Measurements from ENCODE around the gene PEX6. TPM values are rescaled to one million over a fixed set of nuclear protein-coding genes. Genes with fewer than 3 reads are reported as not detected.
A peak's percentile ranks its signal among the peaks of the same experiment; 100 is the strongest.

Gene PEX6
- total and polyA plus RNA-seq, 2 of the 13 experiments (the other 11 are each of a cell fraction or from before 2014, with no cell fraction given): 5.1 to 6.7 TPM

DNA sequence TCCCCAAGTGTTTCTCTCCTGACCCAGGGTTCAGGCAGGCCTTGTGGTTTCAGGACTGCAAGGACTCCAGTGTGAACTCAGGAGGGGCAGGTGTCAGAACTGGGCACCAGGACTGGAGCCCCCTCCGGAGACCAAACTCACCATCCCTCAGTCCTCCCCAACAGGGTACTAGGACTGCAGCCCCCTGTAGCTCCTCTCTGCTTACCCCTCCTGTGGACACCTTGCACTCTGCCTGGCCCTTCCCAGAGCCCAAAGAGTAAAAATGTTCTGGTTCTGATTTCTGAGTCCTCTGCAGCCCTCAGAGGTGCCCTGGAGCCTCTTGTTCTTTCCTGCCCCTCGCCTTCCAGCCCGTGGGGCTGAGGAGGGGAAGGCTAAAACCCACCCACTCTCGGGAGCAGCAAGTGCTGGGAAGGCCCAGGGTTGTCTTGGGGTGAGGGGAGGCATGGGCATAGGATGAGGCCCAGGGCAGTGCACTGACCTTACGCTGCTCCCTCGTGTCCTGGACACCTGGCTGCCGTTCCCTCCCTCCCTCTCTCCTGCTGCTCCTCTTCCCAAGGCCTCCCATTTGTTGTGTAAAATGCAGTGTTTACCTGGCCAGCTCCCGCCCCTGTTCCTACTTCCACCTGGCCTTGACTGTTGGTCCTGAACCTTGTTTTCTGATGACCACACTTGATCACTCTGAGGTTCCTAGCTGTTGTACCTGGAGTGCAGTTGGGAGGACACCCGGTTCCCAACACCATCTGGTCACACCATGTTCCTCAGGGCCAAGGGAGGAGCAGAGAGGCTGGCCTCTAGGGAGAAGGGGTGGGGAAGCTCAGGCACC lies 39.8 kb downstream of the PEX6 start (continued):
- TF ChIP-seq, protein P1, sequence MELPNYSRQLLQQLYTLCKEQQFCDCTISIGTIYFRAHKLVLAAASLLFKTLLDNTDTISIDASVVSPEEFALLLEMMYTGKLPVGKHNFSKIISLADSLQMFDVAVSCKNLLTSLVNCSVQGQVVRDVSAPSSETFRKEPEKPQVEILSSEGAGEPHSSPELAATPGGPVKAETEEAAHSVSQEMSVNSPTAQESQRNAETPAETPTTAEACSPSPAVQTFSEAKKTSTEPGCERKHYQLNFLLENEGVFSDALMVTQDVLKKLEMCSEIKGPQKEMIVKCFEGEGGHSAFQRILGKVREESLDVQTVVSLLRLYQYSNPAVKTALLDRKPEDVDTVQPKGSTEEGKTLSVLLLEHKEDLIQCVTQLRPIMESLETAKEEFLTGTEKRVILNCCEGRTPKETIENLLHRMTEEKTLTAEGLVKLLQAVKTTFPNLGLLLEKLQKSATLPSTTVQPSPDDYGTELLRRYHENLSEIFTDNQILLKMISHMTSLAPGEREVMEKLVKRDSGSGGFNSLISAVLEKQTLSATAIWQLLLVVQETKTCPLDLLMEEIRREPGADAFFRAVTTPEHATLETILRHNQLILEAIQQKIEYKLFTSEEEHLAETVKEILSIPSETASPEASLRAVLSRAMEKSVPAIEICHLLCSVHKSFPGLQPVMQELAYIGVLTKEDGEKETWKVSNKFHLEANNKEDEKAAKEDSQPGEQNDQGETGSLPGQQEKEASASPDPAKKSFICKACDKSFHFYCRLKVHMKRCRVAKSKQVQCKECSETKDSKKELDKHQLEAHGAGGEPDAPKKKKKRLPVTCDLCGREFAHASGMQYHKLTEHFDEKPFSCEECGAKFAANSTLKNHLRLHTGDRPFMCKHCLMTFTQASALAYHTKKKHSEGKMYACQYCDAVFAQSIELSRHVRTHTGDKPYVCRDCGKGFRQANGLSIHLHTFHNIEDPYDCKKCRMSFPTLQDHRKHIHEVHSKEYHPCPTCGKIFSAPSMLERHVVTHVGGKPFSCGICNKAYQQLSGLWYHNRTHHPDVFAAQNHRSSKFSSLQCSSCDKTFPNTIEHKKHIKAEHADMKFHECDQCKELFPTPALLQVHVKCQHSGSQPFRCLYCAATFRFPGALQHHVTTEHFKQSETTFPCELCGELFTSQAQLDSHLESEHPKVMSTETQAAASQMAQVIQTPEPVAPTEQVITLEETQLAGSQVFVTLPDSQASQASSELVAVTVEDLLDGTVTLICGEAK (IDR thresholded peaks at IDR 0.05): no peak
- TF ChIP-seq, protein P1 (CRISPR knock-in tag; IDR thresholded peaks at IDR 0.05): peak; percentile 61; the same call in 1 of the 2 replicates
- TF ChIP-seq SNAPC2 (CRISPR knock-in tag; IDR thresholded peaks at IDR 0.05): peak; percentile 86; the same call in 1 of the 2 replicates
- TF ChIP-seq JARID2 (CRISPR knock-in tag; IDR thresholded peaks at IDR 0.05; ENCODE audit: insufficient replicate concordance): no peak
- no peak for TF ChIP-seq PAF1 (CRISPR knock-in tag; IDR thresholded peaks at IDR 0.05)
- TF ChIP-seq SRSF9 (IDR thresholded peaks at IDR 0.05; ENCODE audit: borderline replicate concordance, insufficient read depth, low read depth, low read length, poor library complexity, severe bottlenecking): no peak
- TF ChIP-seq PHF21A (CRISPR knock-in tag; IDR thresholded peaks at IDR 0.05): peak; percentile 93
- TF ChIP-seq REXO4 (CRISPR knock-in tag; IDR thresholded peaks at IDR 0.05; ENCODE audit: borderline replicate concordance): no peak
- TF ChIP-seq MXI1 (IDR thresholded peaks at IDR 0.05; ENCODE audit: borderline replicate concordance, low read depth, low read length): peak; percentile 63; the same call in 1 of the 3 replicates
- TF ChIP-seq, protein P2, sequence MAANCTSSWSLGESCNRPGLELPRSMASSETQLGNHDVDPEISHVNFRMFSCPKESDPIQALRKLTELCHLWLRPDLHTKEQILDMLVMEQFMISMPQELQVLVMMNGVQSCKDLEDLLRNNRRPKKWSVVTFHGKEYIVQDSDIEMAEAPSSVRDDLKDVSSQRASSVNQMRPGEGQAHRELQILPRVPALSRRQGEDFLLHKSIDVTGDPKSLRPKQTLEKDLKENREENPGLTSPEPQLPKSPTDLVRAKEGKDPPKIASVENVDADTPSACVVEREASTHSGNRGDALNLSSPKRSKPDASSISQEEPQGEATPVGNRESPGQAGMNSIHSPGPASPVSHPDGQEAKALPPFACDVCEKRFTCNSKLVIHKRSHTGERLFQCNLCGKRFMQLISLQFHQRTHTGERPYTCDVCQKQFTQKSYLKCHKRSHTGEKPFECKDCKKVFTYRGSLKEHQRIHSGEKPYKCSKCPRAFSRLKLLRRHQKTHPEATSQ (CRISPR knock-in tag; IDR thresholded peaks at IDR 0.05; ENCODE audit: borderline replicate concordance): peak; percentile 76; the same call in 1 of the 2 replicates
- TF ChIP-seq, protein P3, sequence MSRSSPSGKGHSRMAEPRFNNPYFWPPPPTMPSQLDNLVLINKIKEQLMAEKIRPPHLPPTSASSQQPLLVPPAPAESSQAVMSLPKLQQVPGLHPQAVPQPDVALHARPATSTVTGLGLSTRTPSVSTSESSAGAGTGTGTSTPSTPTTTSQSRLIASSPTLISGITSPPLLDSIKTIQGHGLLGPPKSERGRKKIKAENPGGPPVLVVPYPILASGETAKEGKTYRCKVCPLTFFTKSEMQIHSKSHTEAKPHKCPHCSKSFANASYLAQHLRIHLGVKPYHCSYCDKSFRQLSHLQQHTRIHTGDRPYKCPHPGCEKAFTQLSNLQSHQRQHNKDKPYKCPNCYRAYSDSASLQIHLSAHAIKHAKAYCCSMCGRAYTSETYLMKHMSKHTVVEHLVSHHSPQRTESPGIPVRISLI (CRISPR knock-in tag; IDR thresholded peaks at IDR 0.05; ENCODE audit: borderline replicate concordance): peak; percentile 65; the same call in 1 of the 2 replicates
- TF ChIP-seq PPARG (CRISPR knock-in tag; conservative IDR thresholded peaks at IDR 0.05): peak; percentile 61
- no peak for TF ChIP-seq ASH2L (IDR thresholded peaks at IDR 0.05; ENCODE audit: insufficient read length, low read depth, low read length)
- no peak for TF ChIP-seq ZBTB3 (CRISPR knock-in tag; IDR thresholded peaks at IDR 0.05; ENCODE audit: borderline replicate concordance, low read depth)
- no peak for TF ChIP-seq ZNF562 (CRISPR knock-in tag; IDR thresholded peaks at IDR 0.05; ENCODE audit: borderline replicate concordance)
- TF ChIP-seq ATF7-NPFF (CRISPR knock-in tag; IDR thresholded peaks at IDR 0.05; ENCODE audit: low read depth): no peak; the same call in 1 of the 2 replicates
- no peak; the same call in 1 of the 2 replicates for TF ChIP-seq SMYD3 (CRISPR knock-in tag; IDR thresholded peaks at IDR 0.05)

Measured in HepG2 (cell line).